ENCODE results near the gene ZRANB1. TPM values are rescaled to one million over a fixed set of nuclear protein-coding genes. Genes with fewer than 3 reads are reported as not detected.

Gene ZRANB1
- total and polyA plus RNA-seq, 2 of the 13 experiments (the other 11 are each of a cell fraction or from before 2014, with no cell fraction given), result 10.3 to 19.6 TPM

GRCh38 chr10:124959564-124959963 lies 17.6 kb downstream of the ZRANB1 start (continued):
- TF ChIP-seq ETS1 (CRISPR knock-in tag; IDR thresholded peaks at IDR 0.05) (no peak), MYC (CRISPR knock-in tag; IDR thresholded peaks at IDR 0.05; ENCODE audit: borderline replicate concordance) (no peak), ZBTB20 (CRISPR knock-in tag; IDR thresholded peaks at IDR 0.05; ENCODE audit: borderline replicate concordance, low read depth) (no peak), ZNF547 (CRISPR knock-in tag; IDR thresholded peaks at IDR 0.05) (no peak)

- ChIA-PET CTCF (ENCODE audit: low intra/inter-chr PET ratio, low total read pairs) (no interaction called here), POLR2A (no interaction called here)
- peaks cover 7% of the 10 kb centered on the region; the same call in 1 of the 2 replicates for H4K20me1 ChIP-seq (ENCODE audit: insufficient read depth, low read length)
- no TSS peak for BruUV-seq (replicated peaks)
- no peak overlapping the region for H3K9ac ChIP-seq (ENCODE audit: insufficient read depth, low read depth, low read length)
- ATAC-seq (no peak), FAIRE-seq (no peak), DNase-seq (ENCODE audit: low spot score) (no peak)
- no peaks in the 10 kb centered on the region for H3K9me3 ChIP-seq (ENCODE audit: low read length)
- H3K27me3 ChIP-seq (ENCODE audit: control insufficient read depth in 1 of 2, insufficient read depth in 2 of 2, low read length in 2 of 2), result no peaks in the 10 kb centered on the region
- H2AFZ ChIP-seq (ENCODE audit: low read length), result no peak overlapping the region
- H3K4me1 ChIP-seq (ENCODE audit: insufficient read depth, low read length), result no peaks in the 10 kb centered on the region
- H3K4me3 ChIP-seq (replicated peaks in 1 of 3; ENCODE audit: insufficient read depth in 1 of 3, low read depth in 2 of 3, low read length in 3 of 3), result no peak overlapping the region
- H3K79me2 ChIP-seq (ENCODE audit: insufficient read depth, low read length), result peaks cover 52% of the 10 kb centered on the region
- in situ Hi-C loops (cut with HindIII; ENCODE audit: extremely low pct_ligation_motif_present, low pct_unique_long_range_greater_than_20kb), result no loop called here
- 91% methylated on average over 4 of the region's 4 CpGs for WGBS (ENCODE audit: low lambda C conversion rate)
- intact Hi-C loops (cut with micrococcal nuclease; ENCODE audit: unreplicated experiment), result no loop called here
- H3K4me2 ChIP-seq (ENCODE audit: low read depth, low read length), result no peak overlapping the region
- peaks cover 2 to 8% of the 10 kb centered on the region in 2 experiments for H3K36me3 ChIP-seq (replicated peaks in 1 of 2; ENCODE audit: control insufficient read depth in 1 of 2, insufficient read depth in 2 of 2, low read length in 2 of 2)
- TF ChIP-seq MIER3 (CRISPR knock-in tag; IDR thresholded peaks at IDR 0.05; ENCODE audit: borderline replicate concordance) (no peak), ZNF580 (CRISPR knock-in tag; IDR thresholded peaks at IDR 0.05; ENCODE audit: borderline replicate concordance, low read depth) (no peak), ZEB1 (IDR thresholded peaks at IDR 0.05; ENCODE audit: insufficient replicate concordance, low read depth) (no peak), DBP (CRISPR knock-in tag; IDR thresholded peaks at IDR 0.05; ENCODE audit: not compliant biosample characterization) (no peak), NFIC (IDR thresholded peaks at IDR 0.05; ENCODE audit: low read length) (no peak), MXI1 (IDR thresholded peaks at IDR 0.05; ENCODE audit: borderline replicate concordance, low read depth, low read length) (no peak)
- H3K27ac ChIP-seq (ENCODE audit: extremely low read length, insufficient read depth, low read length), result no peak overlapping the region
Measured at GRCh38 chr10:124961248-124961570, 19.3 kb downstream of the ZRANB1 start.

All from HepG2 (cell line).